T1000 (cell line): Measurements from ENCODE around the gene CRISP1.
"Not testable (repeated sequence)": the region's sequence is repeated elsewhere in the genome, so short reads cannot be mapped to it uniquely, and the experiment has no call there.

Experiments
- DNase-seq: peaks from one replicate; lab custom pipeline; 2025; ENCODE audit warnings: mixed read lengths; lab: John Stamatoyannopoulos, UW

CRISP1 gene

GRCh38 chr6:49866485-49866943, at the start of gene CRISP1:
TSS of gene CRISP1 (minus strand) at chr6:49866535. CDS start at chr6:49857400, 9,135 bp downstream.
- no peak for DNase-seq

GRCh38 chr6:49915035-49915434, 48.7 kb upstream of the CRISP1 start:
- DNase-seq, result no peak

GRCh38 chr6:49913636-49914375, 47.5 kb upstream of the CRISP1 start:
- no peak for DNase-seq

- no peak for DNase-seq
Measured at GRCh38 chr6:49912196-49912595, 45.9 kb upstream of the CRISP1 start.

GRCh38 chr6:49911252-49911651, 44.9 kb upstream of the CRISP1 start:
- DNase-seq, result no peak

- DNase-seq, result no peak
Measured at GRCh38 chr6:49909563-49909962, 43.2 kb upstream of the CRISP1 start.

- DNase-seq, result no peak
Measured at GRCh38 chr6:49906526-49906925, 40.2 kb upstream of the CRISP1 start.

GRCh38 chr6:49905296-49905695, 39.0 kb upstream of the CRISP1 start:
- no peak for DNase-seq

- no peak for DNase-seq
Measured at GRCh38 chr6:49902856-49903255, 36.5 kb upstream of the CRISP1 start.

GRCh38 chr6:49898904-49899566, 32.7 kb upstream of the CRISP1 start:
- DNase-seq, result no peak

- DNase-seq, result not testable (repeated sequence)
Measured at GRCh38 chr6:49895553-49895952, 29.2 kb upstream of the CRISP1 start.

- no peak for DNase-seq
Measured at GRCh38 chr6:49892280-49892679, 25.9 kb upstream of the CRISP1 start.

GRCh38 chr6:49890988-49891387, 24.7 kb upstream of the CRISP1 start:
- DNase-seq, result no peak

GRCh38 chr6:49888742-49889431, 22.6 kb upstream of the CRISP1 start:
- DNase-seq, result no peak

- DNase-seq, result no peak
Measured at GRCh38 chr6:49868951-49869529, 2.7 kb upstream of the CRISP1 start.

- DNase-seq, result no peak
Measured at GRCh38 chr6:49856282-49856681, 10.1 kb downstream of the CRISP1 start.

- DNase-seq, result no peak
Measured at GRCh38 chr6:49855221-49855620, 11.1 kb downstream of the CRISP1 start.

GRCh38 chr6:49852975-49853374, 13.4 kb downstream of the CRISP1 start:
- no peak for DNase-seq

GRCh38 chr6:49849213-49849907, 17.0 kb downstream of the CRISP1 start:
- no peak for DNase-seq

- no peak for DNase-seq
Measured at GRCh38 chr6:49847673-49848072, 18.7 kb downstream of the CRISP1 start.

GRCh38 chr6:49847014-49847413, 19.3 kb downstream of the CRISP1 start:
- no peak for DNase-seq

- no peak for DNase-seq
Measured at GRCh38 chr6:49841424-49841823, 24.9 kb downstream of the CRISP1 start.
